ENCODE results near the gene LANCL2.
"Not testable (repeated sequence)": the region's sequence is repeated elsewhere in the genome, so short reads cannot be mapped to it uniquely, and the experiment has no call there.

LANCL2 gene

DNA sequence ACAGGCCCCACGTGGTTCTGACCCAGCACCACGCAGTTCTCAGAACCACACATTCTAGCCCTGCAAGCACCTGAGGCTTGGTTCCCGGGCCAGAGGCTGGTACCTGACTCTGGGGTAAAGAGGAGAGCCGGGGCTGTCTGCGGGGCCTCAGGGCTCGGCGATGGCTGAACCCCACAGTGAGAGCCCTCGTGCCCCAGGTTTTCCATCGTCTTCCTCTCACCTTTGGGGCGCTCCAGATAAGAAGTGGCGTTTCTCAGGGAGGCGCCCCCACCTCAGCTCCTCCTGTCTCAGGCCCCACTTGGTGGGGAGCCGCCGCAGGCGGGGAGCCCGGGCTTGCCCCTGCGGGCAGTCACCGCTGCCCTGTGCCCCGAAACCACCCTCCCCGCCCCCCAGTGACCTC, 2.2 kb upstream of the LANCL2 start:
- DNase-seq, result no peak

GRCh38 chr7:55363386-55364170, 1.6 kb upstream of the LANCL2 start:
- no peak for DNase-seq

DNA sequence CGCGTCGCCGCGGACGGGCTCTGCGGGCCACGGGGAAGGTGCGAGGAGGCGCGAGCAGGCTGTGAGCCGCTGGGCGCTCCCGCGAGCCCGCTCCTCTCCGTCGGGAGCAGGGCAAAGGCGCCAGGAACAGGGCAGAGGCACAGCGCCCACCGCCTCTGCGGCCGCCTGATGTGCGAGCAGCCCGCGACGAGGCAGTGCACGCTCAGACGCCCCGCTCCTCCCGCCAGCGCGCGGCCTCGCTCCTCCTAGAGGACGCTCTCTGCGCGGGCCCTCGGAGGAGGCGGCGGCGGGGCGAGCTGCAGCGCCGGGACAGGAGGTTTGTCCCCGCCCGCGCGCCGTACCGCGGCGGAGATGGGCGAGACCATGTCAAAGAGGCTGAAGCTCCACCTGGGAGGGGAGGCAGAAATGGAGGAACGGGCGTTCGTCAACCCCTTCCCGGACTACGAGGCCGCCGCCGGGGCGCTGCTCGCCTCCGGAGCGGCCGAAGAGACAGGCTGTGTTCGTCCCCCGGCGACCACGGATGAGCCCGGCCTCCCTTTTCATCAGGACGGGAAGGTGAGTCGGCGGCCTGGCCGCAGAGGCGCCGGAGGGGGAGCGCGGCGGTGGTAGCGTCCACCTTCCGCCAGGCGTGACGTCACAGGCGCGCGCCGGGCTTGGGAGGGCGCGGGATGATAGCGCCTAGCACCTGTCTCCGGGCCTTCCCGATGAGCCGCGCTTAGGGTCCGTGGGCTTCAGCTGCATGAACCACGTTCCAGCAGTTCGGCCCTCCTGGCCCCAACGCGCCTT, 731 bp downstream of the LANCL2 start:
- peak; percentile 94 for DNase-seq

- DNase-seq, result peak; percentile 32
These were observed 1.4 kb downstream of the LANCL2 start for GRCh38 chr7:55366461-55367070.

GRCh38 chr7:55367283-55367840, 2.2 kb downstream of the LANCL2 start:
- DNase-seq, result no peak

GRCh38 chr7:55369427-55370400, 4.6 kb downstream of the LANCL2 start:
- no peak for DNase-seq

- no peak for DNase-seq
These were observed 9.1 kb downstream of the LANCL2 start for GRCh38 chr7:55374213-55374612.

DNA sequence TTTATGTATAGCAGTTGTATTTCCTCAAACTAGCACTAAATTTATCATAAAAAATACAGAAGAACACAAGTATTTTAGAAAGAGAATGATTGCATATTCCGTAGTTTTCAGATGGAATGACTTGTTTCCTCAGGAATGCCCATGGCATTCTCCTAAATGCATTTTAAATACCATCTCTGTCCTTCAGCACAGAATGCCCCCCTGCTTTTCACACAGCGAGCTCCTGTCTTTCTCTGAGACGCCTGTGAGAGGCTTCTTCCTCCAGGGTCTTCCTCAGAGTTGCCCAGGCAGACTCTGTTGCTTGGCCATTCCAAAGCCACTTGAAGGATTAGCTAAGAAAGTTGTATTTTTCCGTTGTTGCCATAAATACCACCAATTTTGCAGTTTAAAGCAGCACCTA, 10.1 kb downstream of the LANCL2 start:
- DNase-seq, result no peak

- no peak for DNase-seq
These were observed 12.2 kb downstream of the LANCL2 start for GRCh38 chr7:55377162-55377817.

DNA sequence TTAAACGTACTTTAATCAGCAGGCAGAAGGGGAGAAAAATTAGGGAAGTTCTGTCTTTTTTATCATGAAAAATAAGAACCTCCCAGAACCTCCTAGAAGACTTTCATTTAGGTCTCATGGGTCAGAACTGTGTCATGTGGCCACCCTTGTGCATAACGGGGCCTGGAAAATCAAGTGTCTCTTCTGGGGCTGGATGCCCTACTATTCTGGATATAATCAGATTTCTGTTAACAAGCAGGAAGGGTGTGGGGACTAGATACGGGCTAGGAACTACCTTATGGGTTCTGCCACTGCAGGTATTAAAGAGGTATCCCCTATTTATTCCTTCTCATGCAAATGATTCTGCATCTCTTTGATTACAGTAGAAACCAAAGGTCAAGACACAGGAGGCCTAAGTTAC, 14.1 kb downstream of the LANCL2 start:
- DNase-seq, result no peak

- DNase-seq, result no peak
These were observed 16.1 kb downstream of the LANCL2 start for GRCh38 chr7:55381189-55381588.

- DNase-seq, result no peak
These were observed 16.6 kb downstream of the LANCL2 start for GRCh38 chr7:55381696-55382095.

DNA sequence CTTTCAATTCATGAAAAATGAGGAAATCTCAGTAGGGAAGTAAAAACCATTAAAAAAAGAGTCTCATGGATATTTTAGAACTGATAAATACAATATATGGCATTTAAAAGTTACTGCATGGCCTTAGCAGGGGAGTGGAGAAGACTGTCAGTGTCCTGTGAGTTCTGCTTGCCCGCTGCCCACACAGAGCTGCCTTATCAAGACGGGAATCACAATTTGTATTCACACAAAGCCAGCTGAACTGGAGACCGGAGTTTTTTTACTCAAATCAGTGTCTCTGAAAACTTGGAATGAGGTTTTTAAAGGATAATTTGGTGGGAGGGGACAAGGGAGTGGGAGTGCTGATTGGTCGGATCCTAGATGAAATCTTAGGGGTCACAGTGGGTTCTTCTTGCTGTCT, 17.1 kb downstream of the LANCL2 start:
- no peak for DNase-seq

- DNase-seq, result no peak
These were observed 21.4 kb downstream of the LANCL2 start for GRCh38 chr7:55386541-55386940.

DNA sequence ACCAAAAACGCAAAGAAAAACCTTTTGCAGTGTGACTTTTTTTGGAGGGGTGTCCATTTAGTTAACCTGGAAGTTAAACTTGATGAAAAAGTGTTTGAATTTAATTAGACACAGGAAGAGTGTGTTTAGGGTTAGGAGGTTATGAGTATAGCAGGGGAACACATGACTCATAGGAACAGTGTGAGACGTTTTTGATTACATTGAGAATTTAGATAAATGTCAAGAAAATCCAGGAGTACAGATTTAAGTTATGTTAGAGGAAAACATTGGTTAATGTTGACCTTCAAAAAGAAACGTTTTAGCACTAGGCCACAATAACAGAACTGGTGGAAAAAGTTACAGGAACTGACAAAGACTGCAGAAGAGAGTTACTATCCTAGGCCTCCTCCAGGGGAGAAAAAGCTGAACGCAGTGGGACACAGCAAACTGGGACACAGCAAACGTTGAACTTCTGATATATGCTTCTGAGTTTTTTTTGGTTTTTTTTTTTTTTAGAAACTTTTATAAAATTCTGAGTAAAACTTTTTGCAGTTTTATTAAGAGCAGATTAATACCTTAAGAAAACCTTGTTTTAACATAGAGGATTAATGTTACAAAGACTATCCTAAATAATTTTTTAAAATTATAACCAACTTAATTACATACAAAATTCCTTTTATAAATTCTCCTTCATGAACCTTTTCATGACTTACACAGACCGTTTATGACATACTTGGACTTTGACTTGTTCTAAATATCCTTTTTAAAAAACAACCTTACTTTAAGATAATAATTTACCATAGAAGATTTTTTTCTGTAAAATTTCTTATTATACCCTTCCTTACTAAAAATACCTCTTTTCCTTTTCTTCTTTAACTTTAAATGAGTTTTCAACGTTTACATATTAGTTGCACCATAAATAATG, 22.2 kb downstream of the LANCL2 start:
- DNase-seq, result no peak

DNA sequence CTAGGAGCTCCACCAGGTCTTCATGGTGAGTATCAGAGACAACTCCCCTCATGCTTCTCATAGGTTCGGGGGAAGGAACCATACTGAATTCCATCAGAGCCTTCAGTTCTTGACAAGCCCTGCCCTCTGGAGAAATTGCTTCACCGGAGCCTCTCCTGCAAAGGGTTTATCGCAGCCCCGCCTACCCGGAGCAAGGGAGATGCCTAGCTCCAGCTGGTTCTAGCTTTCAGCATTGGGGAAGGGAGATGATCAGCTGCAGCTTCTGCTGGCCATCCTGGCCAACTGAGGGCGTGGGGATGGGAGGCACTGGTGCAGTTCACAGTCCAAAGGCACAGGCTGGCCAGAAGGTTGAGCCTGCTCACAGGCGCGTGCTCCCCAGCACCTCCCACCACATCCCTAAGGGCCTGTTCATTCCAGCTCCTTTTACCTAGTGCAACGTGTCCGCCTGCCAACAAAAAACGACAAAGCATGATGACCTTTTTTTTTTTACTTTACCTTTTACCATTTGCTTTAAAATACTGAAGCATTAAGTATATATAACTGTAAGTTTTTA, 31.2 kb downstream of the LANCL2 start:
- no peak for DNase-seq

DNA sequence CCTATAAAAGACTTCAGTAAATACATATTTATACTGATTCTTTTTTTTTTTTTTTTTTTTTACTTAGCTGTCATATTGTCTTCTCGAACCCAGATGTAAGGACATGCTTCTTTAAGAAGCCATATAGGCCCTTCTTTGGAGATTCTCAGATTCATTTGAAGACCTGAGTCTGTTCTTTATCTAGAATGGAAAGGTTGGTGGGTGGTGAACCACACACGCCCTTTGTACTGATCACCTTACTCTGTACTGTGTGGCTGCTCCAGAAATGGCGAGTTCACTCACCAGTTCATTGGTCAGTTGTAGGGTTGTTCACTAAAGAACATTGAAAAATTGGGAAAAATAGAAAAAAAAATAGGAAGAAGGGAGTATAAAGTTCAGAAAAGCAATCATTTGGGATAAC, 32.5 kb downstream of the LANCL2 start:
- DNase-seq, result no peak

GRCh38 chr7:55400191-55400590, 35.1 kb downstream of the LANCL2 start:
- DNase-seq, result no peak

- DNase-seq, result not testable (repeated sequence)
These were observed 37.4 kb downstream of the LANCL2 start for GRCh38 chr7:55402506-55402905.

DNA sequence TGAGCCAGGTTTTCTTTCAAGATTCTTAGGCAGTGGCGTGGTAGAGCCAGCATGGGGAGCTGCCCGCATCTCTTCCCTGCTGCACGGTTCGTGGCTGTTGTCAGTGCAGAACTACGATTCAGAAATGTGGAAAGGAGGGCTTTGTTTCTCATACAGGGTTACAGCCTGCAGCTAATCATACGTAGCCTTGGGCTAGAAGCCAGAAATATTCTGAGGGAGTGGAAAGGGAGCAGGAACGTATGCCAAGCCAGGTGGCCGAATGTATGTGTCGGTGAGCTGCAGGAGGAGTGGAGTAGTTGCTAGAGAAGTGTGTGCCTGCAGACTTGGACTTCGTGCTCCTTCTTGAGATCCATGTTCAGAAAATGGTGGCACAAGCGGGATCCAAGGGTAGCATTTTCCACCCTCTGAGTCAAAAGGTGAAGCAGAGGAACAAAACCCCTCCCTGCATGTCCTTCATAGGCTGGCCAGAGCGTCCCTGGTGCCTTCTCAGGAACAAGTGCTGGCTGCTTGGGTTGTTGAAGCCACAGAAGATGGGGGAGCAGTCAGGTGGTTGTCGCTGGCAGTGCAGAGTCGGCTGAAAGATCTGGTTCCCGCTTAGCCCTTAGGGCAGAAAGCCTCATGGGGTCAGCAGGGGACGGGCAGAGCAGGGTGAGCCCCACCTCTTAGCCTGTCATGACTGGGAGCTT, 40.9 kb downstream of the LANCL2 start:
- DNase-seq, result no peak

All from stimulated activated CD4-positive, alpha-beta T cell treated with anti-CD3 and anti-CD28 coated beads, Interleukin-15, amount 100 ng/mL, for 24 hours (primary cell).